TTC549 (cell line): ENCODE data around the gene CCDC107.

Experiments
- FAIRE-seq: peaks from 2 replicates; lab custom pipeline; 2012; peaks lifted over from hg19 to GRCh38; lab: Jason Lieb, UNC

Gene CCDC107

DNA sequence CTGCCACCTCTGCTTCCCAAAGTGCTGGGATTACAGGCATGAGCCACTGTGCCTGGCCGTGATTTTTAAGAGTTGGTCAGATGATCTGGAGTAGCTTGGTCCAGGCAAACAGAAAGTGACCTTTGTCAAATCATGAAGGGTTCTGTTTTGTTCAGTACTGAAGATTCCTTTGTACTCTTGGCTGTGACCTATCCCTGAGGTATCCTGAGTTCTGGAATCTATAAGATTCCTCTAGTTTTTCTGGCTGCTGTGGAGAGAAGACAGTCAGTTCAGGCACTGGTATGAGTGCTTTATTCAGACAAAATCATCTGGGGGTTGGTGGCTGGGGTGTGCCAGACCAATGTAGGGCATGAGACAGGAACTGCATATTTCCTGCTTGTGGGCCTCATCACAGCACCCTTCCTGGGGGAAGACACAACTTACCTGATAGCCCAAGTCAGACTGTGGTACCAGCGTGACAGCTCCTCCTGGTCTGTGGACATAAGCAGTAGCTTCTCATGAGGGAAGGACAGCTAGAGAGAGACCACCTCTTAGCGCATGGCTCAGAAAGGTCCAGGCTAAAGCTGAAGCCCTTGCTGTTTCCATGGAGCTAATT lies 3.8 kb downstream of the CCDC107 start:
- no peak for FAIRE-seq

DNA sequence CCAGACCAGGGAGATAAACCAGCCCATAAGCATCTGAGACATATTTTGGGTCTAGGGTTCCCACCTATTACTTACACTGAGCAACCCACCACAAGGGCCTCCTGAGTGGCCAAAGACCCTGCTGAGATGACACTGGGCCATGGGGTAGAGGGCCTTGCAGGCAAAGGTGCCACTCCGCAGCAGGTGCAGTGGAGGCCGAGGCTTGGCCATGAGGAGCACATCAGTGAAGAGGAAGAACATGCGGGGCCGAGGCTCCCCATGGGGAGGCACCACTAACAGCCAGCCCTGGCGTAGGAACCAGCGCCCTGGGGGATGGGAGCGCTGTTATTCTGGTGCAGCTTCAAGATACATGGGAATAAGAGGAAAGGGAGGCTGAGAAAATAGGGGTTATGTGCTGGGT lies 4.3 kb downstream of the CCDC107 start:
- FAIRE-seq, result no peak

DNA sequence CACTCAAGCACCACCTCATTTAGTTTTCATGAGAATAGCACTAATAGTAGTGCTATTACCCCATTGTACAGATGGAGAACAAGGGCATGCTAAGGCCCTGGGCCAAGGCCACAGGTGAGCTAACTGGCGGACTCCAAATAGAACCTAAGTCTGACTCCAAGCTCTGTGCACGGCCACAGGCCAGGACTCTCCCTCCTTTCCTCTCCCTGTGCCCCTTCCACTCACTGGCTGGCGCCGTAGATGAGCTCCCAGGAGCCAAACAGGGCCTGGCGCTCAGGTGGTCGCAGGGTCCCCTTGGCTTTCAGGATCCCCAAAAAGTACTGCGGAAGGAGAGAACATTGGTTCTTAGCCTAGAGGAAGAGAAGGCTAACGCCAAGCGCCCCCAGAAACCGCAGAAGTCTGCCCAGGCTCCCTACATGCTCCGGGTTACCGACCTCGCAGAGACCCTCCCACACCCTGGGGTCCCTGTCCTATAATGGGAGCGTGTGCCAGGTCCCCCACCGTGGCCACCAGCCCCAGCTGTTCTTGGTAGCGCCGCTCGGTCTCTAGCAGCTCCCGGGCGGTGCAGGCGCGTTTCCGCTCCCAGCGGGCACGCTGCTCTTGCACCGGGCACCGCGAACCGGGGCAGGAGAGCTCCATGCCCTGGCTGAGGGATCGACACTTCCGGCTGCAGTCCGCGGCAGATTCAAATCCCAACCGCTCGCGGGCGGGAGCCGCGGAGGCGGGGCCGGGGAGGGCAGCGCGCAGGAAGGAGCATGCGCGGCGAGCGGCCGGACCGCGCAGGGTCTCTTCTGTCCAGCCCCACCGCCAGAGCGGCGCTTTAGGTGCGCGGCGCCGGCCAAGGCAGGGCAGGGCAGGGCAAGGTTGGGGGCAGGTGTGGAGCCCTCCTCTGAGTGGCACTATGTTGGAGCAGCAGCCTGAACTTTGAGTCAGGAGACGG lies 6.7 kb downstream of the CCDC107 start, which contains the start of gene ARHGEF39:
Gene ARHGEF39 (minus strand): TSS at position 665 of the 940 bp plus-strand sequence. CDS start 26 bp downstream, at position 639.
- FAIRE-seq, result no peak

DNA sequence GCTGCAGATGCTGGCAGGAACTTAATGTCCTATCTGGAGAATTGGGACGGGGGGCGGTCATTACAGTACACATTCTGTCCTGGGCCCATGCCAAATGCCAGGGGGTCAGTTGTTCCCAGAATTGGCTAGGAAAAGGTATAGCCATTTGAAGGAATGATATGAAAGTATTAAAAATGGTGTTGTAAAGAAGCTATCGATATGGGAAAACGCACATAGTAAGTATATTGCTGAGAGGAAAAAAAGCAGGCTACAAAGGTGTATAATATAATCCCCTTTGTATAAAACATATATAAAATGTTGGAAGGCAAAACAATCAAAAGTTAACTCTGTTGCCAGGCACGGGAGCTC lies 7.4 kb downstream of the CCDC107 start:
- no peak for FAIRE-seq

- FAIRE-seq, result no peak
Measured at GRCh38 chr9:35666045-35666444, 8.0 kb downstream of the CCDC107 start.

- FAIRE-seq, result no peak
Measured at GRCh38 chr9:35666549-35666948, 8.5 kb downstream of the CCDC107 start.

DNA sequence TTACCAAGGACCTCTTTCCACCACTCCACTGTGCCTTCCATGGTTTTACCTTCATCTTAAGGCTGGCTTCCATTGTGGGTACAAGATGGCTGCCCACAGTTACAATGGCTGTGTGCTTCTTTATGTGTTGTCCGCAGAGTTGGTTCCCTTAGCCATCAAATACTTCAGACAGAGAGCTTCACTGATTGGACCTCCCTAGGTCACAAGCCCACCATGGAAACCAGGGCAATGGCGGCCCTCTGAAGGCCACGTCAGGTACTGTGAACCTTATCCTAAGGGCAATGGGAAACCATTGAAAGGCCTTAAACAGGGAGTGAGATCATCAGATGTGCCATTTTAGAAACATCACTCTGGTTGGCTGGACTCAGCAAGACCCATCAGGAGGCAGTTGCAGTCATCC lies 9.8 kb downstream of the CCDC107 start:
- FAIRE-seq, result no peak

DNA sequence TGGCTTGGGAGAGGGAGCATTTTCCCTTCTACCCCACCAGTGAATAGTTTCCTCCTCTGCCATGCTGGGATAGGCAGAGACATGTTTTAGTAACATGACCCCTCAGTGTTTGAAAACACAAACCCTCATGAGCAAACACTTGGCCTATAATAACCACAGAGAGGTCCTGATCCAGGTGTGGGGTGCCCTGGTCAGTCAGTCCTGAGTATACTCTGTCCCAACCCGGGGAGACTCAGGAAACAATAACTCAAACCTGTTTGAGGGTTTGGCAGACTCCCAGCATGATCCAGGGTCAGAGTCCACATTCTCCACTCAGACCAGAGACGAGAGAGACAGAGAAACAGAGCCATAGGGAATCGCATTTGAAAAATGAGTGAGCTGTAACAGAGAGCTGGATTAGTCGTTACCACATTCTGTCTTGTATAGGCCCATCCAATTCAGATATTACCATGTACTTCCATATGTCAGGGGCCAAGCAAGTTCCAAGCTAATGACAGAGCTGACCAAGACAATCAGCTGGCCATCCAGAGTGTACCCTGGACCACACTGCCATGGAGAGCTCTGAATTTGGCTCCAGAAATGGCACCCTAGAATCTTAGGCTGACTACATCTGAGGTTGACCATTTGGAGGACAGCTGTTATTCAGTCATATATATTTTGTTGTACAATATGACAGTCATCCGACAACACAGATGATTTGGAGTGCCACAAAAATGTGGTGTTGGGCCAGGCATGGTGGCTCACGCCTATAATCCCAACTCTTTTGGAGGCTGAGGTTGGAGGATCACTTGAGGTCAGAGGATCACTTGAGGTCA lies 11.4 kb downstream of the CCDC107 start:
- no peak for FAIRE-seq

GRCh38 chr9:35673132-35674024 lies 15.3 kb downstream of the CCDC107 start, which contains the start of gene CA9:
Gene CA9, plus strand, starts transcription at chr9:35673928. Its CDS starts 32 bp downstream, at chr9:35673960.
- no peak for FAIRE-seq

DNA sequence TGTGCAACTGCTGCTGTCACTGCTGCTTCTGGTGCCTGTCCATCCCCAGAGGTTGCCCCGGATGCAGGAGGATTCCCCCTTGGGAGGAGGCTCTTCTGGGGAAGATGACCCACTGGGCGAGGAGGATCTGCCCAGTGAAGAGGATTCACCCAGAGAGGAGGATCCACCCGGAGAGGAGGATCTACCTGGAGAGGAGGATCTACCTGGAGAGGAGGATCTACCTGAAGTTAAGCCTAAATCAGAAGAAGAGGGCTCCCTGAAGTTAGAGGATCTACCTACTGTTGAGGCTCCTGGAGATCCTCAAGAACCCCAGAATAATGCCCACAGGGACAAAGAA lies 15.9 kb downstream of the CCDC107 start:
- FAIRE-seq, result no peak

GRCh38 chr9:35675204-35675603 lies 17.1 kb downstream of the CCDC107 start:
- no peak for FAIRE-seq

GRCh38 chr9:35675732-35676392 lies 17.8 kb downstream of the CCDC107 start:
- FAIRE-seq, result no peak

DNA sequence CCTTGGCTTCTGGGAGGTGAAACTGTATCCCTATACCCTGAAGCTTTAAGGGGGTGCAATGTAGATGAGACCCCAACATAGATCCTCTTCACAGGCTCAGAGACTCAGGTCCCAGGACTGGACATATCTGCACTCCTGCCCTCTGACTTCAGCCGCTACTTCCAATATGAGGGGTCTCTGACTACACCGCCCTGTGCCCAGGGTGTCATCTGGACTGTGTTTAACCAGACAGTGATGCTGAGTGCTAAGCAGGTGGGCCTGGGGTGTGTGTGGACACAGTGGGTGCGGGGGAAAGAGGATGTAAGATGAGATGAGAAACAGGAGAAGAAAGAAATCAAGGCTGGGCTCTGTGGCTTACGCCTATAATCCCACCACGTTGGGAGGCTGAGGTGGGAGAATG lies 21.0 kb downstream of the CCDC107 start:
- no peak for FAIRE-seq

DNA sequence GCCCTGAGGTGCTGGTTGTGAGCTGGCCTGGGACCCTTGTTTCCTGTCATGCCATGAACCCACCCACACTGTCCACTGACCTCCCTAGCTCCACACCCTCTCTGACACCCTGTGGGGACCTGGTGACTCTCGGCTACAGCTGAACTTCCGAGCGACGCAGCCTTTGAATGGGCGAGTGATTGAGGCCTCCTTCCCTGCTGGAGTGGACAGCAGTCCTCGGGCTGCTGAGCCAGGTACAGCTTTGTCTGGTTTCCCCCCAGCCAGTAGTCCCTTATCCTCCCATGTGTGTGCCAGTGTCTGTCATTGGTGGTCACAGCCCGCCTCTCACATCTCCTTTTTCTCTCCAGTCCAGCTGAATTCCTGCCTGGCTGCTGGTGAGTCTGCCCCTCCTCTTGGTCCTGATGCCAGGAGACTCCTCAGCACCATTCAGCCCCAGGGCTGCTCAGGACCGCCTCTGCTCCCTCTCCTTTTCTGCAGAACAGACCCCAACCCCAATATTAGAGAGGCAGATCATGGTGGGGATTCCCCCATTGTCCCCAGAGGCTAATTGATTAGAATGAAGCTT lies 21.8 kb downstream of the CCDC107 start:
- no peak for FAIRE-seq

- FAIRE-seq, result no peak
Measured at GRCh38 chr9:35680331-35681105, 22.4 kb downstream of the CCDC107 start.

- no peak for FAIRE-seq
Measured at GRCh38 chr9:35681341-35682002, 23.4 kb downstream of the CCDC107 start.

GRCh38 chr9:35682051-35682450 lies 24.0 kb downstream of the CCDC107 start:
- no peak for FAIRE-seq

DNA sequence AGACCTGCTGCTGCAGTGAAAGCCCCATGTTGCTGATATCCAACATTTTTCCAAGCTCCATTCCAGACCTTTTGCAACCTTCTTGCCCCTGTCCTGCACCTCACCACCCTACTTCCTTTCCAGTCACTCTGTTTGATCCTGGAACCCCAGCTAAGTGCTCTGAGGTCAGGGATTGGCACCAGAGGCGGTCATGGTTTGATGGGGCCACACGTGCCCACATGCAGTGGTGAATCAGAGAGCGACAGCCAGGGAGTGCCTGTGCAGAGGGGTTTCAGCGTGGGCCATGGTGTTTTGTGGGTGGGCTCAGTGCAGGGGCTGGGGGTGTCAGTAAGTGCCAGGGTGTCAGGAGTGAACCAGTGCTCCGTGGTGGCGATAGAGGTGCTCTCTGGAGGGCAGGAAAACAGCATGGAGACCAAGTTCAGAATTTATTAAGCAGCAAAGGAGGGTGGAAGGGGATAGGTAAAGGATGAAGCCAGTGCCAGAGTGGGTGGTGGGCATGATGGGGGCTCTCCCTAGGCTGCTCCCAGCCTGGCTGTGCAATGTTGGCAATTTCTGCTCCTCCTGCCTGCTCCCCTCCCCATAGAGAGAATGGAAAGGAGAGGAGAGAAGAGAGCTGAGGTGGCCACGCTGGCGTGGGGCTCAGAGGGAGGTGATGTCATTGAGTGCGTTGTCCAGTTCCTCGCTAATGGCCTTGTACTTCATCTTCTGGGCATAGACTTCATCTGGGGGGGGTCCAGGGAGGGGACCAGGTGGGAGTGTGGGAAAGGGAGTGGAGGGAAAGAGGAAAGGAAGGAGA lies 24.6 kb downstream of the CCDC107 start:
- FAIRE-seq, result no peak

DNA sequence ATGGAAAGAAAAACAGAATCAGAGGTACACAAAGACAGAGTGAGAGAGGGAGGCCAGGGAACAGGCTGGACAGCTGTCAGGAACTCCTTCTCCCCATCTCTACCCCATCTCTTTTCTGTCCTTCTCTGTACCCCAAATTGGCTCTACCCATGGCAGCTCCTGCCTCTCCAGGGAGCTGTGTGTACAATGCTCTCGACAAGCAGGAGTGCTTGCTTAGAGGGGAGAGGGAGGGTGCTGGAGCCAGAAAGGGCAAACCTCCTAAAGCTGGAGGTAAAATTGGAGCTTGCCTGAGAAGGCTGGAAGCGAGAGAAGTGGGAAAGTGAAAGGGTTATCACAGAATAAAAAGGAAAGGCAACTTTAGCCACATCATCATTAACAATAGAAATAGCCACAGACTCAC lies 25.2 kb downstream of the CCDC107 start:
- no peak for FAIRE-seq
